Uterus (tissue), 2 donors: ENCODE results near the gene KRTAP1-1.

Experiments
- CTCF ChIP-seq, 4 experiments: fragments of 200-600 bp in 2 of 4; fragments of 450-650 bp in 2 of 4; sonication (generic) in 2 of 4; IDR thresholded peaks; one replicate each; pipeline ENCODE4 v1.5.1; 2016 to 2019; ENCODE audit warnings: antibody characterized with exemption in 4 of 4, mild to moderate bottlenecking in 2 of 4, moderate library complexity in 1 of 4
- POLR2A ChIP-seq, 2 donors: fragments of 450-650 bp; IDR thresholded peaks; one replicate each; pipeline ENCODE4 v1.6.1; 2016; ENCODE audit warnings: antibody characterized with exemption in 2 of 2, mild to moderate bottlenecking in 1 of 2, moderate library complexity in 1 of 2

DNA sequence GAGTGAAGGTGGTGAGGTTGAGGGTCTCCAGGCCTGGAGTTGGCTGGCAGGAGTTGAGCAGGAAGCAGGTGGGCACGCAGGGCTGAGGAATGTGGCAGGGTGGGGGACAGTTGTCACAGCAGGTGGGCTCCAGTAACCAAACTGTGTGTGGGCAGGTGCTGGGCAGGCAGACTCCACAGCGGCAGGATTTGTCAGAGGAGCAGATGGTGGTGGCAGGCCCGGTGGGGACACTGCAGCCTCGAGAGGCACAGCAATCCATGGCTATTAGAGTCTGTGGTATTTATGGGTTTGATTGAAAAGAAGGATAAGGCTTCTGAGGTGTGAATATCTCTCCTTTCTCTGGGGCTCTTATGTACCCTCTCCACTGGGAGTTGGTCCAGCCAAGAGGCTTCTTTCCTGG is 47.4 kb downstream of the KRTAP1-1 start, which contains the start of gene KRTAP3-3:
- TF ChIP-seq CTCF (IDR thresholded peaks at IDR 0.05) (no peak), POLR2A (IDR thresholded peaks at IDR 0.05) (no peak)
